ENCODE measurements around the gene PADI4. TPM values are rescaled to one million over a fixed set of nuclear protein-coding genes. Genes with fewer than 3 reads are reported as not detected.

Gene PADI4
- total RNA-seq, 1 donor from 2014 or later: not detected

DNA sequence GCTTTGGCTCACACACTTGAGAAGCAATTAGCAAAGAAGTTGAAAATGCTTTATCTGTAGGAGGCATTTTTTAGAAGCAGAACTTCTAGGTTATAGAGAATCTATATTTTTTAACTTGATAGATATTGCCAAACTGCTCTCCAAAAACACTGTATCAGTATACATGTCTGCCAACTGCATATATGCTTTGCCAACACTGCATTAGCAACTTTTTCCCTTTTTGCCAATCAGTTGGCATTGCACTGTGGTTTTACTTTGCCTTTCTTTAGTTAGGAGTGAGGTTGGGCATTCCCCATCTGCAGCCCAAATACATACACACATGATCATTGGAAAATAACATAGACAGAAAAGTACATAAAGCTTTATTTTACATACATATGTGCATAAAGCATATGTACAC is 44.1 kb upstream of the PADI4 start:
- no peaks in the 10 kb centered on the region for H3K4me1 ChIP-seq
- TF ChIP-seq, protein P1, sequence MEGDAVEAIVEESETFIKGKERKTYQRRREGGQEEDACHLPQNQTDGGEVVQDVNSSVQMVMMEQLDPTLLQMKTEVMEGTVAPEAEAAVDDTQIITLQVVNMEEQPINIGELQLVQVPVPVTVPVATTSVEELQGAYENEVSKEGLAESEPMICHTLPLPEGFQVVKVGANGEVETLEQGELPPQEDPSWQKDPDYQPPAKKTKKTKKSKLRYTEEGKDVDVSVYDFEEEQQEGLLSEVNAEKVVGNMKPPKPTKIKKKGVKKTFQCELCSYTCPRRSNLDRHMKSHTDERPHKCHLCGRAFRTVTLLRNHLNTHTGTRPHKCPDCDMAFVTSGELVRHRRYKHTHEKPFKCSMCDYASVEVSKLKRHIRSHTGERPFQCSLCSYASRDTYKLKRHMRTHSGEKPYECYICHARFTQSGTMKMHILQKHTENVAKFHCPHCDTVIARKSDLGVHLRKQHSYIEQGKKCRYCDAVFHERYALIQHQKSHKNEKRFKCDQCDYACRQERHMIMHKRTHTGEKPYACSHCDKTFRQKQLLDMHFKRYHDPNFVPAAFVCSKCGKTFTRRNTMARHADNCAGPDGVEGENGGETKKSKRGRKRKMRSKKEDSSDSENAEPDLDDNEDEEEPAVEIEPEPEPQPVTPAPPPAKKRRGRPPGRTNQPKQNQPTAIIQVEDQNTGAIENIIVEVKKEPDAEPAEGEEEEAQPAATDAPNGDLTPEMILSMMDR (IDR thresholded peaks at IDR 0.05): no peak

DNA sequence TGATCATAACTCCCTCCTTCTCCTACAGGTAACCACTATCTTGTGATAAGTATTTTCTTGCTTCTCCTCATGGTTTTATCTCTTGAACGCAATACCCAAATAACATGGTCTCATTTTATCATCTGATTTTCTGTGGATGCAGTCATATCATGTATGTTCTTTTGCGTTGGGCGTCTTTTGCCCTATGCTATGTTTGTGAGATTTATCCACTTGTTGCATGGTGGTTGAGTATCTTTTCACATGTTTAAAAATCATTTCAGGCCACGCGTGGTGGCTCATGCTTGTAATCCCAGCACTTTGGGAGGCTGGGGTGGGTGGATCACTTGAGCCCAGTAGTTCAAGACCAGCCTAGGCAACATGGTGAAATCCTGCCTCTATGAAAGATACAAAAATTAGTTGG is 43.5 kb upstream of the PADI4 start:
- intact Hi-C loops (cut with DNase I): no loop called here
- Histone ChIP-seq H3K36me3 (no peaks in the 10 kb centered on the region), H3K27ac (no peak overlapping the region), H3K27me3 (no peaks in the 10 kb centered on the region), H3K4me1 (no peaks in the 10 kb centered on the region), H3K4me3 (no peak overlapping the region), H3K9me3 (peaks cover 0 to 11% of the 10 kb centered on the region in 2 donors)
- DNase-seq (ENCODE audit: low spot score in 2 of 2): no peak
- TF ChIP-seq, protein P1 (IDR thresholded peaks at IDR 0.05): no peak

More for the DNA sequence above, 44.1 kb upstream of the PADI4 start:
- Histone ChIP-seq H3K36me3 (no peaks in the 10 kb centered on the region), H3K4me3 (no peak overlapping the region), H3K27me3 (no peaks in the 10 kb centered on the region), H3K27ac (no peak overlapping the region), H3K9me3 (peaks cover 0 to 11% of the 10 kb centered on the region in 2 donors)
- intact Hi-C loops (cut with DNase I): no loop called here
- DNase-seq (ENCODE audit: low spot score in 2 of 2): no peak

DNA sequence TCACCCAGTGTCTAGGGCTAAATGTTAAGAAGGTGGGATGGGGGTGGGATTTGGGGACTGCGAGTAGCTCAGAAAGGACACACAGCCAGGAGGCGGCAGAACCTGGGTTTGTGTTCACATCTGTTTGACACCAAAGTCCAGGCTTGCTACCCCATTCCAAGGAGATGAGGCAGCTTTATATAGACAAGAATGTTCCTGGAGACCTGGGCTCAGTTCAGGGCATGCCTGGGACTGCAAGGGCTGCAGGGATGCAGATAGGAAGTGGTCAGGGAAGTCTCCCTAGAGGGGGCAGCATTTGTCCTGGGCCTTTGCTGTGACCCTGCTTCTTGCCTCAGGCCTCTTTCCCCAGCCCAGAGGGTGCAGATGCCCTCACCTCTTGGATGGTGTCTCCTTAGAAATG is 42.8 kb upstream of the PADI4 start:
- Histone ChIP-seq H3K36me3 (no peaks in the 10 kb centered on the region), H3K4me1 (no peaks in the 10 kb centered on the region), H3K27me3 (no peaks in the 10 kb centered on the region), H3K9me3 (peaks cover 0 to 11% of the 10 kb centered on the region in 2 donors), H3K4me3 (no peak overlapping the region), H3K27ac (no peak overlapping the region)
- intact Hi-C loops (cut with DNase I): no loop called here
- TF ChIP-seq, protein P1 (IDR thresholded peaks at IDR 0.05): no peak
- DNase-seq (ENCODE audit: low spot score in 2 of 2): no peak

DNA sequence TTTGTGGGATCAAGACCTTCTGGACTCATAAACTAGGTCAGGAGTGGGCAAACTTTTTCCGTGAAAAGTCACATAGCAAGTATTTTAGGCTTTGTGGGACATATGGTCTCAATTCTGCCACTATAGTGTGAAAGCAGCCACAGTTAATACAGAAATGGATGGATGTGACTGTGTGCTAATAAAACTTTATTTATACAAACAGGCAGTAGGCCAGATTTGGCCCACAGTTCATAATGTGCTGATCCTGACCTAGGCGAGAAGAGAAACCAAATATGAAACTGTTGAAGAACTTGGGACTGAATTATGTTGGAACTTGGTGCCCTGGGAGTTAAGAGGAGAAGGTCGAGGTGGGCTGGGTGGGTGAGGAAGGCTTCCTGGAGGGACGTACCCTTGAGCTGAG is 42.0 kb upstream of the PADI4 start:
- H3K4me3 ChIP-seq: no peak overlapping the region
- H3K9me3 ChIP-seq: peaks cover 0 to 11% of the 10 kb centered on the region in 2 donors
- TF ChIP-seq, protein P1 (IDR thresholded peaks at IDR 0.05): no peak
- H3K36me3 ChIP-seq: no peaks in the 10 kb centered on the region
- H3K4me1 ChIP-seq: no peaks in the 10 kb centered on the region
- DNase-seq (ENCODE audit: low spot score in 2 of 2): no peak
- intact Hi-C loops (cut with DNase I): no loop called here
- no peaks in the 10 kb centered on the region for H3K27me3 ChIP-seq
- no peak overlapping the region for H3K27ac ChIP-seq

DNA sequence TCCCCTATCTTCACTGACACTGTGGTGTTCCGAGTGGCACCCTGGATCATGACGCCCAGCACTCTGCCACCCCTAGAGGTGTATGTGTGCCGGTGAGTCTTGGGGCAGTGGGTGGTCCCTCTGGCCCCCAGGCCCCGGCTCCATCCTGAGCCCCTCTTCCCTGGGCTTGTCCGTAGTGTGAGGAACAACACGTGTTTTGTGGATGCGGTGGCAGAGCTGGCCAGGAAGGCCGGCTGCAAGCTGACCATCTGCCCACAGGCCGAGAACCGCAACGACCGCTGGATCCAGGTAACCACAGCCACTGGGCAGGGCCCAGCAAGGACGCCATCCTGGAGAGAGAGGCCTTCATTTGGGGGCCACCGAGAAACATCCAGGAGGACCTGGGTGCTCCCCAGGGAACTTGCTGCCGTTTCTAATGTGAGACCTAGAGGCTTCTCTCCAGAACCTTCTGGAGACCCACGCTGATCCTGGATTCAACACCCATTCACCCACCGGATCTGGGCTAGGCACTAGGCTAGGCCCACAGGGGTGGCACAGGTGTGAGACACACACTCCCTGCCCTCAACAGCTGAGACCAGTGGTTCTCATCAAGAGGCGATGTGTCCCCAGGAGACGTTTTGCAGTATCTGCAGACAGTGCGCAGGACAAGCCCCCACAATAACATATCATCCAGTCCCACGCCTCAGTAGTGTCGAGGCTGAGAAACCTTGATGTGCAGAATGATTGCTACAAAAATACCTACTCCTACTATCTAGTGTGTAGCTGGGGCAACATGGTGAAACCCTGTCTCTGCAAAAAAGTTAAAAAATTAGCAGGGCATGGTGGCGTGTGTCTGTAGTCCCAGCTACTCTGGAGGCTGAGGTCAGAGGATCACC is 36.9 kb upstream of the PADI4 start:
- no peaks in the 10 kb centered on the region for H3K27me3 ChIP-seq
- DNase-seq (ENCODE audit: low spot score in 2 of 2): no peak
- no peaks in the 10 kb centered on the region for H3K36me3 ChIP-seq
- TF ChIP-seq, protein P1 (IDR thresholded peaks at IDR 0.05): no peak
- no peaks in the 10 kb centered on the region for H3K9me3 ChIP-seq
- H3K4me1 ChIP-seq: no peaks in the 10 kb centered on the region
- no peak overlapping the region for H3K4me3 ChIP-seq
- no peak overlapping the region for H3K27ac ChIP-seq
- intact Hi-C loops (cut with DNase I): no loop called here
